Measurements from ENCODE around the gene TRIOBP. TPM values are rescaled to one million over a fixed set of nuclear protein-coding genes. Genes with fewer than 3 reads are reported as not detected.
A peak's percentile ranks its signal among the peaks of the same experiment; 100 is the strongest.

Gene TRIOBP
- total and polyA plus RNA-seq, 2 of the 13 experiments (the other 11 are each of a cell fraction or from before 2014, with no cell fraction given), result 6.1 to 15.4 TPM

GRCh38 chr22:37797874-37798500 lies 101.1 kb downstream of the TRIOBP start (continued):
- TF ChIP-seq ZNF318 (CRISPR knock-in tag; IDR thresholded peaks at IDR 0.05) (no peak), ARID2 (CRISPR knock-in tag; IDR thresholded peaks at IDR 0.05; ENCODE audit: borderline replicate concordance) (no peak), KMT2B (CRISPR knock-in tag; IDR thresholded peaks at IDR 0.05) (no peak), SMYD3 (CRISPR knock-in tag; IDR thresholded peaks at IDR 0.05) (no peak), POGK (CRISPR knock-in tag; conservative IDR thresholded peaks at IDR 0.05) (no peak), CREBL2 (CRISPR knock-in tag; IDR thresholded peaks at IDR 0.05; ENCODE audit: borderline replicate concordance) (no peak), TBX3 (IDR thresholded peaks at IDR 0.05; ENCODE audit: borderline replicate concordance) (no peak), ZFX (CRISPR knock-in tag; IDR thresholded peaks at IDR 0.05; ENCODE audit: low read depth) (0 out of 2 replicates have a peak, but pooled peaks have one; percentile 19), ZZZ3 (CRISPR knock-in tag; IDR thresholded peaks at IDR 0.05; ENCODE audit: borderline replicate concordance) (no peak), ZNF709 (CRISPR knock-in tag; IDR thresholded peaks at IDR 0.05) (peak; percentile 36; the same call in 1 of the 2 replicates), REPIN1 (CRISPR knock-in tag; IDR thresholded peaks at IDR 0.05; ENCODE audit: borderline replicate concordance, low read depth) (no peak), PAXIP1 (CRISPR knock-in tag; conservative IDR thresholded peaks at IDR 0.05) (no peak), MNT (IDR thresholded peaks at IDR 0.05) (peak; percentile 83)
